ENCODE results near the gene P4HB.

GRCh38 chr17:81802048-81802758 lies 58.1 kb downstream of the P4HB start:
- TF ChIP-seq CTCF (conservative IDR thresholded peaks at IDR 0.05 in 1 of 2, IDR thresholded peaks at IDR 0.05 in 1 of 2; ENCODE audit: low read depth in 1 of 2, low read length in 2 of 2) (no peak), EZH2 (IDR thresholded peaks at IDR 0.05; ENCODE audit: low read length, missing control alignments) (no peak)
